Muscle layer of colon (tissue), 2 donors: ENCODE results near the gene ARID3A.

ENCODE experiments used
- H3K27ac ChIP-seq: one replicate; pipeline ENCODE4 v1.7.0; 2013; ENCODE audit warnings: low read depth, mild to moderate bottlenecking, low read length, moderate library complexity
- H3K27me3 ChIP-seq, 2 donors: one replicate each; pipeline ENCODE4 v1.7.0; 2013; ENCODE audit warnings: low read length in 2 of 2, mild to moderate bottlenecking in 2 of 2; ENCODE audit not compliant: insufficient read depth in 2 of 2, control insufficient read depth in 1 of 2
- H3K36me3 ChIP-seq: one replicate; pipeline ENCODE4 v1.7.0; 2013; ENCODE audit warnings: mild to moderate bottlenecking, low read length; ENCODE audit not compliant: insufficient read depth
- H3K4me1 ChIP-seq: one replicate; pipeline ENCODE4 v1.7.0; 2013; ENCODE audit warnings: mild to moderate bottlenecking, low read length; ENCODE audit not compliant: insufficient read depth
- H3K4me3 ChIP-seq, 2 donors: one replicate each; pipeline ENCODE4 v1.7.0; 2013; ENCODE audit warnings: low read length in 2 of 2, low read depth in 1 of 2, mild to moderate bottlenecking in 1 of 2, moderate library complexity in 1 of 2
- H3K9ac ChIP-seq: one replicate; pipeline ENCODE4 v1.7.0; 2013; ENCODE audit warnings: low read length
- H3K9me3 ChIP-seq: one replicate; pipeline ENCODE4 v1.7.0; 2013; ENCODE audit warnings: mild to moderate bottlenecking, low read length
- donor health status: abdominal sarcoma.
- donor health status: Adenocarcinoma of cecum.

Gene ARID3A

DNA sequence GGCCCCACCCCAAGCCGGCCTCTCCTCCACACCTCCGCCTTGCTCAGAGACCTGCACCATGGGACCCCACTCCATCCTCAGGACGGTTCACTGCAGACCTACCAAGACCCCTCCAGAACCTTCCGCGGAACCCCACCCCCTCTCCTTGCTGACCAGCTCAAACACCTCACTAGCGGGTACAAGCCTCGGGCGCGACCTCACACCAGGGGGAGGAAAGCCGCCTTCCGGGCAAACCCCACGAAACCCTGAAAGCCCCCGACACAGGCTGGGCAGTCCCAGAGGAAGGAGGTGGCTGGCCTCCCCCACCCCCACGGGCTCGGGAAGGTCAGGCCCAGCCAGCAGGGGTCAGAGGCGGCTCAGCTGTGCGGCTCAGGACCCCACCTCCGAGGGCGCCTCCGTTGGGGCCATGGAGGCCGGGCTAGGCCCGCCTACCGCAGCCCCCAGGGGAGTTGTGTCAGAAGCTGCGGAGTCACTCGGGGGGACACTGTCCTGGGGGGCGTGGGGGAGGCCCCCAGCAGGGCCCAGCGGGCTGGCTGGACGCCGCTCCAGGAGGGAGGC, 84.2 kb downstream of the ARID3A start:
- H3K9ac ChIP-seq = no peak overlapping the region
- no peaks in the 10 kb centered on the region for H3K4me1 ChIP-seq
- no peak overlapping the region for H3K27ac ChIP-seq
- H3K36me3 ChIP-seq = peaks cover 18% of the 10 kb centered on the region
- no peaks in the 10 kb centered on the region for H3K27me3 ChIP-seq
- H3K4me3 ChIP-seq = no peak overlapping the region
- no peaks in the 10 kb centered on the region for H3K9me3 ChIP-seq

DNA sequence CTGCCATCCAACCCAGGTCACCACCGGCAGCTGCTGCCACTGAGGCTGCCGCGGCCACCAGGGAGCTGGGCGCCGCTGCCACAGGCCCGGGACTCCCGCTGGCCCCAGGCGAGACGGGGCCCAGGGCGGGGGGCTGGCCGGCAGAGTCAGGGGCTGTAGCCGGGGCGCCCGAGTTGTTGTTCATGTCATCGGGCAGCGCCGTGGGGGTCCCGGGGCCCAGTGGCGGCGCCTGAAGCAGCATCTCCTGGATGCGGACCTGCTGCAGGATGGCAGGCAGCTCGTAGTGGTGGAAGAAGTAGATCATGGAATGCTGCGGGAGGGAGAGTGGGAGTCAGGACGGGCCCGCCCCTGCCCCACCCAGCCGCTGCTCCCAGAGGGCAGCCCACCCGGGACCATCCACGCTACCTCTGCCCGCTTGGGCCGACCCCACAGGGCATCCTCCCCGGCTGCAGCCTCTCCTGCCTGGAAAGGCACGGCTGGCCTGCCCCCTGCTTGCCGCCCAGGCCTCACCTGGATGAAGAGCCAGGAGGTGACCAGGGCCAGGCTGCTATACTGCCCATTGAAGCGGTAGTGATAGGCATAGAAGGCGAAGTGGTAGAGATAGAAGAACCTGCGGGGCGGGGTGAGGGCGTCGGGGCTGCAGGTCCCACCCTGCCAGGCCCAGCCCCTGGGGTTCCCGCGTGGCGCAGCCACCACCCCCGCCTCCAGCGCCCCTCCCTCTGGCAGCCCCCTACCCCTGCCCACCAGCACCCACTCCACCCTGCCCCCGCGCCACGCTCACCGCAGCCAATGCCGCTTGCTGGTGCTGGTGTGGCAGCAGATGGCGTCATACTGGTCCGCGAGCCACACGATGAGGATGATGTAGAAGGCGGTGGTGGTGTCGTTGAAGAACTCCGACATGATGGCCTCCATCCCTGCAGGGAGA, 85.0 kb downstream of the ARID3A start:
- H3K27ac ChIP-seq = no peak overlapping the region
- H3K9ac ChIP-seq = no peak overlapping the region
- no peaks in the 10 kb centered on the region for H3K27me3 ChIP-seq
- no peaks in the 10 kb centered on the region for H3K4me1 ChIP-seq
- no peak overlapping the region for H3K4me3 ChIP-seq
- H3K36me3 ChIP-seq = peaks cover 18% of the 10 kb centered on the region
- H3K9me3 ChIP-seq = no peaks in the 10 kb centered on the region

DNA sequence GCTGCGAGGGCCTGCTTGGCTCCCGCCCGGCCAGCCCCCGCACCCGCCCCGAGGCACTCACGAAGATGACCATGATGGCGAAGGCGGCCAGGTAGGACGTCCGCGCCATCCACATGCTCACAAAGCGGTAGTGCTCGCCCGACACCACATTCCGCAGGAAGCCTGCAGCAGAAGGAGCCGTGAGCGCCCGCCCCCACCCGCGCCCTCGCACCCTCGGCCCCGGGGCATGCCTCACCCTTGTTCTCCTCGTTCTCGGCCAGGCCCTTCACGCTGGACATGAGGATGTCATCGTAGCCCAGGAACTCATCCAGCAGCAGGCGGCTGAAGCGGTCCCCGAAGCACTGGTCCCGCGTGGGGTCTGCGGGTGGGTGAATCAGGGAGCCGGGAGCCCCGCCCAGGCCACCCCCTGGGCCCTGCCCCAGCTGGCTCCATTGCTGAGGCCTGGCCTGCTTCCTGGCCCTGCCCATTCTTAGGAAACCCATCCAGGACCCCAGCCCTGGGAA, 86.0 kb downstream of the ARID3A start:
- Histone ChIP-seq H3K27me3 (no peaks in the 10 kb centered on the region), H3K4me1 (peaks cover 9% of the 10 kb centered on the region), H3K4me3 (no peak overlapping the region), H3K36me3 (peaks cover 18% of the 10 kb centered on the region), H3K27ac (no peak overlapping the region), H3K9me3 (no peaks in the 10 kb centered on the region), H3K9ac (no peak overlapping the region)

DNA sequence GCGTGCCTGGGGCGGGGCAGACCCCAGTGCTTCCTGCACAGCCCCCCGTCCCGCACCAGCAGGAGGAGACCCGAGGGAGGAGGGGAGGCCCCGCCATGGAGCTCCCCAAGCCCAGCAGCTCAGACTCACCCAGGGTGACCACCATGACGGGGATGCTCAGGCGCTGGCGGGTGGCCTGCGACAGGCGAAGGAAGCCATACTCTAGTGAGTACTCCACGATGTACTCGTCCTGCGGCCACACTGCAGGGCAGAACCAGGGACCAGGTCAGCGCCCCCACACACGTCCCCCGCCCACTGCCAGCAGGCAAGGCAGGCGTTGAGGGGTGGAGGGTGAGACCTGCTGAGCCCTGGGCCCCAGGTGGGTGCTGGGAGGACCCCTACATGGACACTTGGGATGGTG, 86.5 kb downstream of the ARID3A start:
- Histone ChIP-seq H3K9ac (no peak overlapping the region), H3K27me3 (no peaks in the 10 kb centered on the region), H3K9me3 (no peaks in the 10 kb centered on the region), H3K4me1 (peaks cover 13% of the 10 kb centered on the region), H3K4me3 (no peak overlapping the region), H3K27ac (no peak overlapping the region), H3K36me3 (peaks cover 18% of the 10 kb centered on the region)

DNA sequence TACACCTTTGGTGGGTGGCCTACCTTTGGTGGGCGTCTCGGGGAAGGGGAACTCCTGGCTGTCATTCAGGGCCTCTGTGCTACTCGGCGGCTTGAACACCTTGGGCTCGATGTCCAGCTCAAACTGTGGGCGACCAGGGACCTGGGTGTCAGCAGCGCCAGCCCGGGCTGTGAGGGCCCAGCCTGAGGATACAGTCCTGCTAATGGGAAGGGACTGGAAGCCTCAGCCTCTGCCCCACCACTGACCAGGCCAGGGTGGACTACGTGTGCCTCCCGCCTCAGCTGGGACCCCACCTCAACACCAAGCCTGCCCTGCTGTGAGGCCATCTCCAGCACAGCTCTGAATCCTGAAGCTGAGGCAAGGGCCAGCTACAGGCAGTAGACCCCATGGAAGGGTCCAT, 87.4 kb downstream of the ARID3A start:
- H3K27me3 ChIP-seq = no peaks in the 10 kb centered on the region
- no peak overlapping the region for H3K4me3 ChIP-seq
- peaks cover 18% of the 10 kb centered on the region for H3K36me3 ChIP-seq
- peaks cover 22% of the 10 kb centered on the region for H3K4me1 ChIP-seq
- no peak overlapping the region for H3K27ac ChIP-seq
- H3K9ac ChIP-seq = no peak overlapping the region
- H3K9me3 ChIP-seq = no peaks in the 10 kb centered on the region

DNA sequence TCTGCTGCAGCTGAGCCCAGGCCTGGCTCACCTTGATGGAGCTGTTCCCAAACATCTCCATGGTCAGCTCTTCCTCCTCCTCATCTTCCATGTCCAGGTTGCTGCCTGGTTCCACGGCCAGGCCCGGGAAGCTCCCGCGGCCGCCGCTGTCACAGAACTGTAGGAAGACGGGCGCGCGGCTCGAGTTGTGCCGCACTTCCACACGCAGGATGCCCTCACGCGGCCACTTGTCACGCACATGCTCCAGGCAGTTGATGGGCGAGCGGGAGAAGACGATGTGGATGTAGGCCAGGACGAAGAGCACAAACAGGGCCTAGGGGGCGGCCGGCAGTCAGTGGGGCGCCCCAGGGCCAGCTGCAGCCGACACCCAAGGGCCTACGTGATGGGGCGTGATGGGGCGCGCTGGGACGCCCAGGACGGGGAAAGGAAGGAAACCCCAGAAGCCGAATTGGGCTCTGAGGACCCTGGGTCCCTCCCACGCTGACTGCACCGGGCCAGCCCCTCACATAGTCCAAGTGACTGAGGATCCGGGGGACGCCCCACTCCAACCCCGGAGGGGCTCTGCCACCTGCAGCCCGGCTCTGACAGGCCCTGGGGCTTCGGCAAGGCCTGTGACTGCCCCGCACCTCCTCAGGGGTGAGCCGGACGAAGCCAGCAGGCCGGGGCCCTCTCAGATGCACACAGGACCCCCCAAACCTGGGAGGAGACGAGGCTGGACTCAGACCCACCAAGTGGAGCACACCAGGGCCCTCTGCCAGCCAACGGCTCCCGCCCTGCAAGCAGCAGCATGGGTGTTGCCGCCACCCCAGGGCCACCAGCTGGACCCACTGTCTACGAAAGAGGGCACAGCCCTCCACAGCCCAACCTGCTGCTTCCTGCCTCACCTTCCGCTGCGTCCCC, 88.6 kb downstream of the ARID3A start:
- Histone ChIP-seq H3K36me3 (peaks cover 18% of the 10 kb centered on the region), H3K27me3 (no peaks in the 10 kb centered on the region), H3K4me1 (peaks cover 34% of the 10 kb centered on the region), H3K9me3 (no peaks in the 10 kb centered on the region), H3K9ac (no peak overlapping the region), H3K27ac (no peak overlapping the region), H3K4me3 (no peak overlapping the region)

DNA sequence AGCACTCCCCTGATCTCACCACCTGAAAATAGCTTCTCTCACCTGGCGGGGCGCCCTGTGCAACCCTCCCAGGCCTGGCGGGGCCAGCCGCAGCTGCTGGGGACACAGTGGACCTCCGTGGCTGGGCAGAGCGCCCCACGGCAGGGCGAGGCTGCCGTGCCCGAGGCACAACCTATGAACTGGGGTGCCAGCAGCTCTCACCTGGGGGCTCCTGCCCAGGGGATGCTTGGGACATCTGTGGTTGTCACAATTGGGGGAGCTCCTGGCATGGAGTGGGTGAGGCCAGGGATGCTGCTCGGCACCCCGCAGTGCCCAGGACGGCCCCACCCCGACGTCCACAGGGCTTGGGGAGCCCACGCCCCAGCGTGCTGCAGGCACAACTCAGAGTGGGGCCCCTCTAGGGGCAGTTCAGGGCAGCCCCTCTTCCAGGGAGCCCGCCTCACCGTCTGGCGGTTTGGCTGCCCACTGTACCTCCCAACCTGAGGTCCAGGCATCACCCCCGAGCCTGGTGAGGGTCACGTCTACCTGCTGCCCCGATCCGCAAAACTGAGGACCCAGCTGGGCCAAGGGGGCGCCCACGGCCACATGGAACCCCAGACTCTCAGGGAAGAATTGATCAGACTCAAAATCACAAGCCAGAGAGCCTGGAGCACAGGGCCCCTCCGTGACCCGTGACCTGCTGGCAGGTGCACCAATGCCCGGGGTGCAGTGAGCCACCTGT, 89.4 kb downstream of the ARID3A start:
- H3K9ac ChIP-seq = no peak overlapping the region
- peaks cover 12% of the 10 kb centered on the region for H3K36me3 ChIP-seq
- peaks cover 42% of the 10 kb centered on the region for H3K4me1 ChIP-seq
- H3K4me3 ChIP-seq = no peak overlapping the region
- H3K27ac ChIP-seq = no peak overlapping the region
- no peaks in the 10 kb centered on the region for H3K27me3 ChIP-seq
- H3K9me3 ChIP-seq = no peaks in the 10 kb centered on the region

DNA sequence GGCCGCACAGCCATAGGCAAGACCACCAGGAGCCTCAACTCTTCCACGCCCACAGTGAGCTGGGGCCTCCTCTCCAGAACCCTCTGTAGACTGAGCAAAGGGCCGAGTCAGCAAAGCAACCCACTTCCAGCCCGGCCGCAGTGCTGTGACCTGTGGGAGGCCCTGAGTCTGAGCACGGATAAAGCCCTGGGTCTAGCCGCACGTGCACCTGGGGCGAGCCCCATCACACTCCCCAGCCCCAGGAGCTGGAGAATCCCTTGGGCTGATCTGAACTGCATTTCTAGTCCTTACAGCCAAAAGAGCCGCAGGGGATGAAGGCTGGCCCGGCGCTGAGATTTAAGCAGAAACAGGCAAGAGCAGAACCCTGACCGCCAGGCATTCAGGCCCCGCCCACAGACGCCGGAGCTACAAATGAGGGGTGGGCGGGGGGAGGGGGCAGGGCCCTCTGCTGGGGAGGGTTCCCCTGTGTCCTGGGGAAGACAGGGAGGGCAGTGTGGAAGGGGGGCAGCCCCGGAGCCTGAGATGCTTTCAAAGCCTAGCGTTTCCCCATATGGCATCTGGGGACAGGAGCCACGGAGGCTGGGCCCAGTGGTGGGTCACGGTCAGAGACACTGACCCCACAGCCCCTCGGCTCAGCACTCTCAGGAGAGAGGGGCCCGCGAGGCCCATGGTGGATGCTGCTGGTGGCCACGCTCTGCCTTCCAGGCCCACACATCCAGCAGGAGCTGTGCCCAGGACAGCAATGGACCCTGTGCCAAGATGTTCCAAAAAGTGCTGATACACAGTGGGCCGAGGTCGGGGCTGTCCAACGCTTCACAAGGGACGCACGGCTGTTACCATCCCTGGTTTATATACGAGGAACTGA, 90.2 kb downstream of the ARID3A start:
- H3K27ac ChIP-seq = no peak overlapping the region
- peak overlapping the region in 1 of 2 donors; percentile 27 for H3K4me3 ChIP-seq

DNA sequence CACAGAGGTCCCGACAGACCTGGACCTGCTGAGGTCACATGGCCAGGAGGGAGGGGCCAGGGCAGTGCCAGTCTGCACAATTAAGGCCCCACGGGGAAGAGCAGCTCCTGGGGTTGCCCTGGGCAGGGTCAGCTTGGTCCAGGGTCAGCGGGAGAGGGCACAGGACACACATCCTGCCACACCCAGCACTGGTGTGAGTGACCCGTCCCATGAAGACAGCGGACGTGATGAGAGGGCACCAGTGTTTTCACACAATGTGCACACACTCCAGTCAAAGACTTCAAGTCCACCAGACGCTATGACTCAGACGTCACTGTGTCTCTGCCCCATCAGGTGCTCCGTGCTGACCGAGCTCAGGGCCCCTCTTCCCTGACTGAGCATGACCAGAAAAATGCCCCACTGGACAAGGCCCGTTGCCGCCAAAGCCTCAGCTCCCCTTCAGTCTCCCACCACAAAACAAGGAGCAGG, 90.8 kb downstream of the ARID3A start:
- Histone ChIP-seq H3K27ac (no peak overlapping the region), H3K9ac (no peak overlapping the region), H3K4me1 (peaks cover 43% of the 10 kb centered on the region)

More for the DNA sequence above, 90.2 kb downstream of the ARID3A start:
- peaks cover 43% of the 10 kb centered on the region for H3K4me1 ChIP-seq
- no peak overlapping the region for H3K9ac ChIP-seq
- peaks cover 10% of the 10 kb centered on the region for H3K36me3 ChIP-seq
- H3K9me3 ChIP-seq = no peaks in the 10 kb centered on the region
- H3K27me3 ChIP-seq = no peaks in the 10 kb centered on the region

More for the DNA sequence above, 90.8 kb downstream of the ARID3A start:
- H3K36me3 ChIP-seq = peaks cover 10% of the 10 kb centered on the region
- H3K9me3 ChIP-seq = no peaks in the 10 kb centered on the region
- no peaks in the 10 kb centered on the region for H3K27me3 ChIP-seq
- peak overlapping the region in 1 of 2 donors; percentile 27 for H3K4me3 ChIP-seq
